SK-N-SH (cell line): ENCODE data around the gene BRD4.

Experiments used
- CTCF ChIP-seq: fragments of 200-600 bp; sonication (generic); IDR thresholded peaks from 2 replicates; pipeline ENCODE4 v1.6.1; 2017; ENCODE audit warnings: antibody characterized with exemption, mild to moderate bottlenecking, moderate library complexity
- EZH2phosphoT487 ChIP-seq: fragments of 200-600 bp; sonication (generic); IDR thresholded peaks from 2 replicates; pipeline ENCODE4 v1.6.1; 2017; ENCODE audit warnings: low read depth, mixed run types, mild to moderate bottlenecking, antibody characterized with exemption, moderate library complexity, borderline replicate concordance
- FOXM1 ChIP-seq: IDR thresholded peaks from 2 replicates; pipeline ENCODE4 v1.4.0; 2012; ENCODE audit warnings: low read depth, mild to moderate bottlenecking
- JUND ChIP-seq: IDR thresholded peaks from 2 replicates; pipeline ENCODE4 v1.4.0; 2012
- MXI1 ChIP-seq: IDR thresholded peaks from 2 replicates; pipeline ENCODE4 v1.6.1; 2012; ENCODE audit warnings: mild to moderate bottlenecking, low read depth, low read length, improper control_type of control experiment
- NFIC ChIP-seq: IDR thresholded peaks from 2 replicates; pipeline ENCODE4 v1.4.0; 2012; ENCODE audit warnings: borderline replicate concordance
- REST ChIP-seq: IDR thresholded peaks from 2 replicates; pipeline ENCODE4 v1.6.1; 2012; ENCODE audit warnings: mild to moderate bottlenecking, low read depth, low read length, moderate library complexity
- RXRA ChIP-seq: IDR thresholded peaks from 2 replicates; pipeline ENCODE4 v1.4.0; 2012; ENCODE audit warnings: low read depth, mild to moderate bottlenecking, borderline replicate concordance
- SMC3 ChIP-seq: IDR thresholded peaks from 2 replicates; pipeline ENCODE4 v1.6.1; 2012; ENCODE audit warnings: low read depth, low read length, improper control_type of control experiment
- USF1 ChIP-seq: IDR thresholded peaks from 2 replicates; pipeline ENCODE4 v1.4.0; 2012; ENCODE audit warnings: low read depth, borderline replicate concordance

GRCh38 chr19:15213715-15214381 lies 118.5 kb downstream of the BRD4 start:
- TF ChIP-seq CTCF (no peak), RXRA (no peak), JUND (no peak), USF1 (no peak), EZH2phosphoT487 (no peak), MXI1 (no peak), FOXM1 (no peak), REST (no peak), SMC3 (no peak), NFIC (no peak)
